ENCODE results near the gene KREMEN1.
"Not testable (repeated sequence)": the region's sequence is repeated elsewhere in the genome, so short reads cannot be mapped to it uniquely, and the experiment has no call there.

Gene KREMEN1

DNA sequence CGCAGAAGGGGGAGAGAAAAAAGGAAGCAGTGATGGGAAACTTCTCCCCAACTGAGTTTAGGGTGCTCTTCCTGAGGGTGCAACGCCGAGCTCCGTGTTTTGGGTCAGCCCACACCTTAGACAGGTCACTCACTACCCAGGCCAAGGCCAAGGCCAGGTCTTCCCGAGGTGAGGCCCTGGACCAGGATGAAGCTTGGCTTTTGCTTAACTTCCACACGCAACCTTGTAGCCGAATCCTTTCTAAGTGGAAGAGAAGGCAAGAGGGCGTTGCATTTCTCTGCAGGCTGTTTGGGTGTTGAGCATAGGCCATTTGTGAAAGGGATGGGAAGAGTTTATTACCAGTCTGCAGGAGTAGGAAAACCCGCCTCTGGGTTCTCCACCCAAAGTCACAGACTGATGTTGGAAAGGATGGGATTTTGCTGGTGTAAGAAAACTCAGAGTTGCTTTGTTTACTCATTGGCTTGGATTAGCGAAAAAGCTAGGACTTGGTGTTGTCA lies 1.5 kb downstream of the KREMEN1 start:
- no peak for DNase-seq
- intact Hi-C loops (cut with DNase I): loop anchor here (5.0 kb wide), 1 partner anchor 78 kb away; no protein-coding TSS in a partner anchor

DNA sequence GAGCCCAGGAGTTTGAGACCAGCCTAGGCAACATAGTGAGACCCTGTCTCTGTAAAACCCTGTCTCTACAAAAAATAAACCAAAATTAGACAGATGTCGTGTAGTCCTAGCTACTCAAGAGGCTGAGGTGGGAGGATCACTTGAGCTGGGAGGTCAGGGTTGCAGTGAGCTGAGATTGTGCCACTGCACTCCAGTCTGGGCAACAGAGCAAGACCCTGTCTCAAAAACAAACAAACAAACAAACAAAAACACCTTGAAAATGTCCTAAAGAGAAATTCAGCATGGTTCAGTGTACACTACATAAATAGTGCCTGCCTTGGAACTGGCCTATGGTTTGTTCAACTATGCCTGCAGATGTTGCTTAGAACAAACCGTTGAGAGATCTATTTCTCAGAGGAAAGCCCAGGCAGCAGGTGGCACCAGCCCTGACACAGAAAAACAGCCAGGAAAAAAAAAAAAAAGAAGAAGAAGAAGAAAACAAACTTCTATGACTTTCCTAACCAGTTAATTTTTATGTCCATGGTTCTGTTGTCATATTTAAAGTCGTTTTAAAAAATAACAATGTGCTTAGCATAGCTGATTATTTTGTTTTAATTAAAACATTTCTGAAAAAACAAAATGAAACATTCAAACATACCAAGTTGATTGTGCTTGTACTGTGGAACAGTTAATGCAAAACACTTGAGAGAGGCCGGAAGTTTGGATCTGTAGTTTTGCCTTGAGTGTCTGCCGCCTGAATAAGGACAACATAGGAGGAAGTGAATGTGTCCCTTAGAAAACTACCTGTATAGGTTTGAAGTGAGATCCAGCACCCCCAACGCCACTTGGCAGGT lies 5.4 kb downstream of the KREMEN1 start:
- no peak for DNase-seq
- intact Hi-C loops (cut with DNase I): no loop called here

DNA sequence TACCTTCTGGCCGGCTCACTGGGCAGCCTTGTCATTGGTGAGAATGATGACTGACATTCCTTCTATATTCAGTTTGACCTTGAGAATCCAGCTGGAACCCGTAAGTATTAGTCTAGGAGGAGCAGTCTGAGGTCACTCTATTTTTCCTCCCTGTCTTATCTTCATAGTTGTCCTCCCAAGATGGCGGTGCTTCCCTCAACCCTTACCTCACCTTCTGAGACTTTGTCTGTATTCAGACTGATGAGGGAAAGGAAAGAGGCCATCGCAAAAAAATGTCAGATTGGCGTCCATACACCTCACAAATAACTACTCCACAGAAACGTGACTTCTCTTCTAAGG lies 6.0 kb downstream of the KREMEN1 start:
- intact Hi-C loops (cut with DNase I): no loop called here
- no peak for DNase-seq

DNA sequence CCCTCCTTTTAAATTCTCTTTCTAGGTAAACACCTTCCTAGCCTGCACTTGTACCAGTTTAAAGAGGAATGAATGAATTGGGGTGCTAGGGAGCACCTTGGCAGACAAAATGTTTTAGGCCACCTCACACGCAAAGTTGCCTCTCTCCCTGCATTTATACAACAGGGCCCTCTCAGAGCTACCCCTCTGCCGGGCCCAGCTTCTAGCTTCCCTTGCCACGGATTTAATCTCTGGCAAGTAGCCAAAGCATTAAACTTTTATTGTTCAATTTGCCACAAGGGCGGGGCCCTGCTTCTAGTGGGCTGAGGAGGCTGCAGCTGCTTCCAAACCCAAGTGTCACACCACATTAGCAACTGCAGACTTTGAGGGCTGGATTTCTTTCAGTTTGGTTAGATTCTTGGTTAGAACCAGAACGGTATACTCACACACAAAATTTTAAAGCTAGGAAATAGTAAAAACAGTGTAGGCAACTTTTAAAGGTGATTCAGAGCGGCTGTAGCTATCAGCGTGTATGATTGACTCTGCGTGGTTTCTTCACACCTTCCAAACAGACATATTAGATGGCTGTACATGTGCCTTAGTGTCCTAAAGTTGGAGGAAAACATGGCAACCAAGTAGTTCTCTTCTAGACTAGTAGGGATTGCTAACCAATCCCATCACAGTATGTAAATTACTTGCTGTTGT lies 6.5 kb downstream of the KREMEN1 start:
- intact Hi-C loops (cut with DNase I): no loop called here
- no peak for DNase-seq

DNA sequence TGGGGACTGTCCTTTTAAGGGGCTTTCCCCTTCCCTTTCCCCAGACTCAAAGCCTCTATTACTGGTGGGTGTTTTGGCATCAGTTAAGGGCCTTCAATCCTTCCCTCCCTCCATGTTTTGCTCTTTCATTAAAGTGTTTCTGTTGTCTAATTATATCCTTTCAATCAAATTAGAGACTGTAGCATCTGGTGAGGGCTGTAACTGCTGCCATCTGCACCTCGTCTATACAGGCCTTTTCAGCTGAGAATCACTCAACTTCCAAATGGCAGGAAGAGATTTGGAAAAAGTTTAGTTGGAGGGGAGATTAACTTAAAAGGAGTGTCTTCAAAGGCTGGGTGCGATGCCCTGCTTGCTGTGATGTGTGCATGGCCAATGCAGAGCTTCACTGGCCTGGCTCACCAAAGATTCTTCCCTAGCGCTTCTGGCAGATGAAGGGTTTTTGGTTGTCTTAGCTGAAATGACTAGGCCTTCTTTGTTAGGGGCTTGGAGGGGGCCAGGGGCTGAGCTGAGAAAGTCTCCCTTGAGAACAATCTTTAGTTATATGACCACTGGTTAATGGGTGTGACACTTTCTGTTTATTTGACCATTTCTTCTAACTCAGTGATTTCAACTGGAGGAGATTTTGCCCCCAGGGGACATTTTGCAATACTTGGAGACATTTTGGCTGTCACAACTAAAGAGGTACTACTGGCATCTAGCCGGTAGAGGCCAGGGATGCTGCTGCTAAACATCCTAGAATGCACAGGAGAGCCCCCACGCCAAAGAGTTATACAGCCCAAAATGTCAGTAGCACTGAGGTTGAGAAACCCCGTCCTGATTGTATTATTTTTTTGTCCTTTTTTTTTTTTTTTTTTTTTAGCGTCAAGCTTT lies 7.5 kb downstream of the KREMEN1 start:
- DNase-seq: no peak
- intact Hi-C loops (cut with DNase I): no loop called here

DNA sequence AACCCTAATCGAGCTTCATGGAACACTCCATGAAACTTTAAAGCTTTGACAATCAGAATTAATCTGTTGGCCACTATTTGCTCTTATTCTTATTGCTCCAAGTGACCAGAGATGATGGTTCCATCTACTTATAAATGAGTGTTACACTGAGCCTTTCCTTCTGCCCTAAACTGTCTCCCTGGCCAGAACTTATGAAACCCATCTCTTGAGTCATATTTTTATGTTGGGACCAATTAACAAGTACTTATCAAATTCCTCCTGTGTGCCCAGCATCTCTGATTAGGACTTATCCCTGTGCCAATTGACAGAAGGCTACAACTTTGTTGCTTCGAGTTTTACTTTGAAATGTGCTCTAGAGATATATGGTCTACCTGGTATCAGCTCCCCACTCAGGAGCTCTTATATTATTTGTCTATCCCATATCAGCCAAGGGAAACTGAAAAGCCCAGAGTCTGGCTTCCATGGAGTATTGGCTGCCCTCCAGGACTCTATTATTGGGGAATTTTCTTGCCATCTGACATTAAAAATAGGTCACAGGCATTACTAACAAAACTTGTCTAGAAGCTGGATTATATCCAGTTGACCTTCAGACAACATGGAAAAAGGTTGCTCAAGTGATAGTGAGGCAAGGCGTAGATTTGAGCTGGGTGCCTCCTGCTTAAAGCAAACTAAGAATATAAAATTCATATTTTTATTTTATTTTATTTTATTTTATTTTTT lies 8.8 kb downstream of the KREMEN1 start:
- intact Hi-C loops (cut with DNase I): no loop called here
- no peak for DNase-seq

DNA sequence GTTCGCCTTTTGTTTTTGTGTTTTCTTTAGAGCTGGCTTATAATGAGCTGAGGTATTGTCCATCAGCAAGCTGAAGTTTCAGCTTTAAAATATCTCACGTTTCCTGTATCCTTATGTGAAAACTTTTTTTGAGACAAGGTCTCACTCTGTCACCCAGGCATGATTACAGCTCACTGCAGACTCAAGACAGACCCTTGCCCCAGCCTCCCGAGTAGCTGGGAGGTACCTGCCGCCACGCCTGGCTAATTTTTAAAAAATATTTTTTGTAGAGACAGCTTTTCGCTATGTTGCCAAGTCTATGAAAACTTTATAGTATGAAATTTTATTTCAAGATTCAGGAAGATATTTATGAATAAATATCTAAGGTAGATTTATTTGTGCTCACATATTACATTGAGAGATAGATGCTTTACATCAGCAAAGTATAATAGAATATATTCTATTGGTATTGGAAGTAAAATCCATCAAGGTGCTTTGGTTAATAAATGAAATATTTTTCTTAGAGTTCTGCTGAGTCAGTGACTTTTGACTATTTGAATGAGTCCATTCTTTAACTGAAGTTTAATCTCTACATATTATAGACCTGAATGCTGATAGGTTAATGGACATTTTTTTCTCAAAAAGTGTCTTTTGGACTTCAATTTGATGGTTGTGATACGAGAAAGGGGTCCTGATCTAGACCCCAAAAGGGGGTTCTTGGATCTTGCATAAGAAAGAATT lies 10.2 kb downstream of the KREMEN1 start:
- intact Hi-C loops (cut with DNase I): no loop called here
- DNase-seq: no peak

DNA sequence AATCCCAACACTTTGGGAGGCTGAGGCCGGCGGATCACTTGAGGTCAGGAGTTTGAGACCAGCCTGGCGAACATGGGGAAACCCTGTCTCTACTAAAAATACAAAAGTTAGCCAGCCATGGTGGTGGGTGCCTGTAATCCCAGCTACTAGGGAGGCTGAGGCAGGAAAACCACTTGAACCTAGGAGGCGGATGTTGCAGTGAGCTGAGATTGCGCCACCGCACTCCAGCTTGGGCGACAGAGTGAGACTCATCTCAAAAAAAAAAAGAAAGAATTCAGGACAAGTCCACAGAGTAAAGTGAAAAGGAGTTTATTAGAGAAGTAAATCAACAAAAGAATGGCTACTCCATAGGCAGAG lies 10.7 kb downstream of the KREMEN1 start:
- intact Hi-C loops (cut with DNase I); DNase-seq: not testable (repeated sequence)

DNA sequence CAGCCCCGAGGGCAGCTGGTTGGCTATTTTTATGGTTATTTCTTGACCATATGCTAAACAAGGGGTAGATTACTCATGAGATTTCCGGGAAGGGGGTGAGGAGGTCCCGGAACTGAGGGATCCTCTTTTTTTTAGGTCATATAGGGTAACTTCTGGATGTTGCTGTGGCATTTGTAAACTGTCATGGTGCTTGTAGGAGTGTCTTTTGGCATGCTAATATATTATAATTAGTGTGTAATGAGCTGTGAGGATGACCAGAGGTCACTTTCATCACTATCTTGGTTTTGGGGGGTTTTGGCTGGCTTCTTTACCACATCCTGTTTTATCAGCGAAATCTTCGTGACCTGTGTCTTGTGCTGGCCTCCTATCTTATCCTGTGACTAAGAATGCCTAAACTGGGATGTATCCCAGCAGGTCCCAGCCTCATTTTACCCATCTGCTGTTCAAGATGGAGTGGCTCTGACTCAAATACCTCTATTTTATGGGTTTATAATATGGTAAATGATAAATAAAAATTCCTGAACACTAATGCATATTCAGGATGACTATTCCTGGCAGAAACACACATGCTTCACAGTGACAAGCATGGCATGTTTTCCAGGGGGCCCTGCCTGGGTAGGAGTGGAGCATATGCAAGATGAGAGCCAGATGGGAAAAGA lies 11.2 kb downstream of the KREMEN1 start:
- intact Hi-C loops (cut with DNase I): no loop called here
- no peak for DNase-seq

DNA sequence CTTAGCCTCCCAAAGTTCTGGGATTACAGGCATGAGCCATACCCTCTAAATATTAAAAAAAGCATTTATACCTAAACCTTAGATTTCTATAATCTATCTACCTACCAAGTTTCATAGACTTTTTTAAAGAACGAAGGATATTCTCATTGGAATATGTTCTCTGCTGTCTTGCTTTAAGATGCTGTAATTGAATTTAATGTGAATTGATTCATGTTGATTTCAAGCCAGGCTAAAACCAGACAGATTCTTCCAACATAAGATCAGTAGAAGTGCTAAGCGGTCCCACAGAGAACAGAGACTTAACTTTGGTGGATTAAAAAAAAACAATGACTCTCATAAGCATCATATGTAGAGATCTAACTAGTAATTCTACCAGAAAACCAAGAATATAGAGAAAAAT lies 14.2 kb downstream of the KREMEN1 start:
- intact Hi-C loops (cut with DNase I): no loop called here
- no peak for DNase-seq

DNA sequence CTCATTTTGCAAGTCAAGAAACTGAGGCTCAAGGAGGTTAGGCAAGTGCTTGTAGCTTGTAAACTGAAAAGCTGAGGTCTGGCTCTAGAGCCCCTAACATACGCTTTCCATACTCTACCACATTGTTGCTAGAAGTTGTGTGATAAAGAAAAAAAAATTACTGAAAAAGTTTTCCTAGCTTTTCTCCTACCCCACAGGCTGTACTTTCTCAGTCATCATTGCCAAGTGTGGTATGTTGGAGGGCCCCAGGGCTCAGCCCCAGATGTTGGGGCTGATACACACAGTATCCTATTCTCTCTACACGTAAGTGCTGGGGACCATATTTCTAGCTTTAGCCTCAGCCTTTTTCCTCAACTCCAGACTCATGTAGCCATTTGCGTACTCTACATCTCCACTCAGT lies 16.0 kb downstream of the KREMEN1 start:
- intact Hi-C loops (cut with DNase I): no loop called here
- DNase-seq: no peak

DNA sequence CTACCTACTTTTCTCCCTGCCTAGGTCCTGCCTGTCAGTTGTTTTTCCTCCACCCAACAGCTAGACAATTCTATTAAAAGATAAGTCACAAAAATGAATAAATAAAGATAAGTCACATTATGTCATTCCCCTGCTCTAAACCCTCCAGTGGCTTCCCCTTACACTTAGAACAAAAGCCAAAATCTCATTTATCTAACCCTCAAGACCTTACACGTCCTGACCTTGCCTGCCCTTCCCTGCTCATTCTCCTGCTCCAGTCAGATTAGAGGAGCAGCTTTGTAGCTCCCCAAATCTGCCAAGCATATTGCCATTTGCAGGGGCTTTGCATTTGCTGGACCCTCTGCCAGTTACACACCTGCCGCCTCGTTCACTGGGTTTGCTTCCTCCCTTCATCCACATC lies 16.7 kb downstream of the KREMEN1 start:
- DNase-seq: no peak
- intact Hi-C loops (cut with DNase I): no loop called here

DNA sequence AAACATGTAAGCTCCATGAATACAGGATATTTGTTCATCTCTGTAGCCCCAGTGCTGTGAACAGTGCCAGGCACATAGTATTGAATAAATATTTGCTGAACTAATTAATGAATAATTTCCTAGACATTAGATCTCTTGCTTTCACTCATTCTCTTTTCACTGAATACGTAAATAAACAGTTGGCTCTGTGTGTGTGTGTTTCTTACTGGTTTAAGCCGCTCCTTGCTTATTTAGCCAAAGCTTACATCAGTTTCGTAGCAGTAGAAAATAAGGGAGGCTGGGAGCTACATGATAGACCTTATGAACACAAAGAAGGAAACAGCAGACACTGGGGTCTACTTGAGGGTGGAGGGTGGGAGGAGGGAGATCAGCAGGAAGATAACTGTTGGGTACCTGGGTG lies 17.2 kb downstream of the KREMEN1 start:
- no peak for DNase-seq
- intact Hi-C loops (cut with DNase I): no loop called here

DNA sequence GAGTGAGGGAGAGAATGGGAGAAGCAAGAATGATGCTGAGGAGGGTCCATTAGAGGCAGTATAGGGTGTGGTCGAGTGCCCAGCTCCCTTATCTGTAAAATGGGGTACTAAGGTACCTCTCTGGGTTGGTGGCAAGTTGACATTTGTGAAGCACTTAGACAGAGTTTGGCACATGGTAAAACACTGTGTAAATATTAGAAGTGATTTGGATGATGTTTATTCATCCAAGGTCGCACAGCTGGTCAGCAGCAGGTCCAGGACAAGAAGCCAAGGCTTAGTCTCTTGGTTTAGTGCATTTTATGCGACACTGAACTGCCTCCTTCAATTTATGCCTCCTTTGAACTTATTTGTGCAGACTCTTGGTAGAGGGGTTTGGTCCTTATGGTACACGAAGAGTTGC lies 19.4 kb downstream of the KREMEN1 start:
- intact Hi-C loops (cut with DNase I): no loop called here
- no peak for DNase-seq

DNA sequence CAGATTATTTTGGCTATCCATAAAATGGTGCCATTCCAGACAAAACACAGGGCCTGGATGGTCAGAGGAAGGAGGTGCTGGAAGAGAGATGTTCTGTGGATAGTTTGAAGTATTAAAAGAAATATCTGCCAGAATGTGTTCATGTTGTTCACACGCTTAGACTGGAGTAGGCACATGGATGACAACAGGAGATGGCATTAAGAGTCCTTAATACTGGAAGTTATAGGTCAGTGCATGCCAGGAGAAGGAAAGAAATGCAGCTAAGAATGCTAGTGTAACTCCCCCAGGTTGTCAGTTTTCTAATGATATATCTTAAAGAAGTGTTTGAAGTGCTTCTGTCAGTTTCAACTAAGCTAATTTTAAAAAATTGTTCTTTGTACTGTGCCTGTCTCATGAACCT lies 20.2 kb downstream of the KREMEN1 start:
- intact Hi-C loops (cut with DNase I): no loop called here
- DNase-seq: no peak

DNA sequence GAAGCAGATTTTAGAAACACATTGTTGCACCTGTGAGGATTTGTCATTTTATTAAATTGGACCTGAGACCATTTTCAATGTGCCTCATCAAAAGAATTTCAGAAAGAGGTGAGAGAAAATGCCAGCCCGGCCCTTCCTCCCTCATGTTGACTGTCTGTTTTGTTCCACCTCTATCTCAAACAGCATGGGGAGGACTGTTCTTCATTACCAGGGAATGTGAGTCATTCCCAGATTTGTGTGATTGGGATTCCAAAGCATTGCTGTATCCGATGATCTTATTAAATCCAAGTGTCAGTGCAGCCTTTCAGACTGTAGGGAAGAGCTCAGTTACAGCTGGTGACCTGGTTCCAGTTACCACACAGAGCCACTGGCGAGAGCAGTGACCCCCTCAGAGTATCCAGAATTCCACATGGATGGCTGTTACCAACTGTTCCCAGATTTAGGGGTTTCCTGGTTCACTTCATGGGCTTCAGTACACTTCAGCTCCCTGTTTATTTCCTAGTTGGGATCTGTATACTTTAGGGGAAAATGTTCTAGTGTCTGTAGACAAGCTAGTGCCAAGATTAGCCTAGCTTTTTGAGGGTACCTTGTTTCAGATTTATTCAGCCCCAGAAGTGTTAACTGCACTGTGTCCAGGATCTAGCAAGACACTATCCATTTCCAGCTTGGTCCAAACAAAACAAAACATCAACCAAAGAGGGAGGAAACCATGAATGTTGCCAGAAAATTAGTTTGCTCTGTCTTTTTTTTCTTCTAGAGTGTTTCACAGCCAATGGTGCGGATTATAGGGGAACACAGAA lies 20.9 kb downstream of the KREMEN1 start:
- DNase-seq: no peak
- intact Hi-C loops (cut with DNase I): no loop called here

DNA sequence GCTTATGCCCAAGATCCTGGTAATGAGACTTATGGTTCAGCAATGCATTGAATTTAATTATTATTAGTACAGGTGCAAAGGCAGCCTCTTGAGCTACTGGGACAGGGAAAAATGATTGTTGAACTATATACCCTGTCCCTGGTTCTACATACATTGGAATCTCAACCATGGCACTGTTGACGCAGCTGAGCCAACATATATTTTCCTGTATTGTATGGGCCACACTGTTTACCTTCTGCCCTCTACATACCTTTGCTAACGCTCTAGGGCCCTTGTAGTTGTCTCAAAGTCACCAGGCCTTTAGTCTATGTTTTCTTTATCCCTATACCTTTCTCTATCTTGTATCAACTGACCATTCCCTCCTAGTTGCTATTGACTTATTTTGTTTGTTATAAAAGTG lies 22.6 kb downstream of the KREMEN1 start:
- no peak for DNase-seq
- intact Hi-C loops (cut with DNase I): no loop called here

All from posterior cingulate gyrus (tissue), 11 donors.